Measurements from ENCODE around the gene ADGRV1. TPM values are rescaled to one million over a fixed set of nuclear protein-coding genes. Genes with fewer than 3 reads are reported as not detected.

The ADGRV1 gene
- total and polyA plus RNA-seq, 3 donors from 2014 or later, result 10.8 to 18.0 (median 12.6) TPM

DNA sequence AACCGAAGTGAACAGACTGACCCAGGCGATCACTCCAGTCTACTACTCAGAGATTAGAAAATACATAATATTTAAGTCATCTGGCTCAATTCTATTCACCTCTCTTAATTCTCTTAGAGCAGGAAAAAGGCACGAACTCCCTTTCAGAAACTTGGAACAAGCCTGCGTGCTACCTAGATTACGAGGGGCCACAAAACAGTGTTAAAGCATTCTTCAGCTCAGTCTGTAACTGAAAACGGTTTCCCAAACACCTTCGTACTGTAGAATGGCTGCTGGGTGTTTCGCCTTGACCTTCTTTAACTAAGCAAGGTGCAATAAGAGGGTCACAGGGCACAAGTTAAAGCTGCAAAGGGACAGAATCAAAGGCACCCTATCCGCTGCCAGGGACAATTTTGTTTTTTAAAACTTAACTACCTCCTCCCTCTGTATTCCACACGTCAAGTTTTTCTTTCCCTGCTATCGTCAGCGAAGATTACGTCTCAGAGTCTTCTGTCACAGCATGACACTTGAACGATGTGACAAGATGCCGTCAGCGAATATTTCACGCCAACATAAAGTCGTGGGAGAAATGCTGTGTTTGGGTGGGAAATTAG, 29.9 kb upstream of the ADGRV1 start:
- Histone ChIP-seq H3K27ac (peak overlapping the region; percentile 93 to 96), H3K4me3 (peak overlapping the region; percentile 87 to 91), H3K36me3 (ENCODE audit: low read depth, missing control alignments) (no peaks in the 10 kb centered on the region), H3K4me1 (peaks cover 17% of the 10 kb centered on the region), H3K27me3 (no peaks in the 10 kb centered on the region), H3K9me3 (no peaks in the 10 kb centered on the region)
- no peak for TF ChIP-seq POLR2A (IDR thresholded peaks at IDR 0.05)
- TF ChIP-seq, protein P1, sequence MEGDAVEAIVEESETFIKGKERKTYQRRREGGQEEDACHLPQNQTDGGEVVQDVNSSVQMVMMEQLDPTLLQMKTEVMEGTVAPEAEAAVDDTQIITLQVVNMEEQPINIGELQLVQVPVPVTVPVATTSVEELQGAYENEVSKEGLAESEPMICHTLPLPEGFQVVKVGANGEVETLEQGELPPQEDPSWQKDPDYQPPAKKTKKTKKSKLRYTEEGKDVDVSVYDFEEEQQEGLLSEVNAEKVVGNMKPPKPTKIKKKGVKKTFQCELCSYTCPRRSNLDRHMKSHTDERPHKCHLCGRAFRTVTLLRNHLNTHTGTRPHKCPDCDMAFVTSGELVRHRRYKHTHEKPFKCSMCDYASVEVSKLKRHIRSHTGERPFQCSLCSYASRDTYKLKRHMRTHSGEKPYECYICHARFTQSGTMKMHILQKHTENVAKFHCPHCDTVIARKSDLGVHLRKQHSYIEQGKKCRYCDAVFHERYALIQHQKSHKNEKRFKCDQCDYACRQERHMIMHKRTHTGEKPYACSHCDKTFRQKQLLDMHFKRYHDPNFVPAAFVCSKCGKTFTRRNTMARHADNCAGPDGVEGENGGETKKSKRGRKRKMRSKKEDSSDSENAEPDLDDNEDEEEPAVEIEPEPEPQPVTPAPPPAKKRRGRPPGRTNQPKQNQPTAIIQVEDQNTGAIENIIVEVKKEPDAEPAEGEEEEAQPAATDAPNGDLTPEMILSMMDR (IDR thresholded peaks at IDR 0.05), result no peak
- WGBS, 2 donors, result 1 to 2% methylated on average over 18 of the region's 18 CpGs
- no peak for DNase-seq
- intact Hi-C loops (cut with DNase I; ENCODE audit: low total_unique reads), result no loop called here

DNA sequence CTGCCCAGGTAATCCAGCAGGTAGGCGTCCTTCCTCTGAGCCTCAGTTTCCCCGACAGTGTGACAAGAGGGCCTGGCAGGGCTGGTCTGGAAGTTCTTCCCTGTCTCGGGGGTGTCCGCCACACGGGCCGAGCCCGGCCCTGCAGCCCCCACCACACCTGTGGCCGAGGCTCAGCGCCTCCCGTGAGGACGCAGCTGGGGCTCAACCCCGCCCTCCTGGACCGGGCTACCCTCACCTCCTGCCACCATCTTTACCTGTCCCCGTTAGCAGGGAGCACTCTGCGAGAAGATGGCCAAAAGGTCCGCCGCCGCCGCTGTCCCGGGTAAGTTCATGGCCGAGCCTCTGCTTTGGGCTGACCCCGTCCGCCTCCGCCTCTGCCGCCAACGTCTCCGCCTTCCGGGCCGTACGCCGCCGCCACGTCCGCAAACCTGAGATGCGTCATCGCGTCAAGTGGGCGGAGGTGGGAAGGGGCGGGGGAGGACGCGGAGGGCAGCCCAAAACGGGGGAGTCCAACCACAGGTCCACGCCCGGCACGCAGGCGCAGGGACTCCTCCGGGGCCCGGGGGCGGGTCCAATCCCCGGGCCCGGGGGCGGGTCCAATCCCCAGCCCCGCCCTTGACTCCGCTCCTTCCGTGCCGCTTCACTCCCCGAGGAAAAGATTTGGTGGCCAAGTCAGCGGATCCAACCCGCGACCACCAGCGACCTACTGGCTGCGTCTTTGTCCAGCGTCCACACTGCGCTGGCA, 29.2 kb upstream of the ADGRV1 start, which contains the start of gene LYSMD3:
Gene LYSMD3 (minus strand): TSS at position 391 of the 745 bp plus-strand sequence. CDS start 4,295 bp downstream, outside the sequence.
- no peaks in the 10 kb centered on the region for H3K27me3 ChIP-seq
- intact Hi-C loops (cut with DNase I; ENCODE audit: low total_unique reads), result no loop called here
- no peak for TF ChIP-seq POLR2A (IDR thresholded peaks at IDR 0.05)
- TF ChIP-seq, protein P1 (IDR thresholded peaks at IDR 0.05), result no peak
- peak within 1 kb of the TSS; percentile 87 to 91 for H3K4me3 ChIP-seq
- WGBS, 2 donors, result 0% methylated on average over 39 to 63 of the region's 64 CpGs
- peak within 1 kb of the TSS; percentile 93 to 96 for H3K27ac ChIP-seq
- no peaks in the 10 kb centered on the region for H3K9me3 ChIP-seq
- peak; percentile 98 for DNase-seq
- peaks cover 17% of the 10 kb centered on the region for H3K4me1 ChIP-seq
- no peaks in the 10 kb centered on the region for H3K36me3 ChIP-seq (ENCODE audit: low read depth, missing control alignments)

DNA sequence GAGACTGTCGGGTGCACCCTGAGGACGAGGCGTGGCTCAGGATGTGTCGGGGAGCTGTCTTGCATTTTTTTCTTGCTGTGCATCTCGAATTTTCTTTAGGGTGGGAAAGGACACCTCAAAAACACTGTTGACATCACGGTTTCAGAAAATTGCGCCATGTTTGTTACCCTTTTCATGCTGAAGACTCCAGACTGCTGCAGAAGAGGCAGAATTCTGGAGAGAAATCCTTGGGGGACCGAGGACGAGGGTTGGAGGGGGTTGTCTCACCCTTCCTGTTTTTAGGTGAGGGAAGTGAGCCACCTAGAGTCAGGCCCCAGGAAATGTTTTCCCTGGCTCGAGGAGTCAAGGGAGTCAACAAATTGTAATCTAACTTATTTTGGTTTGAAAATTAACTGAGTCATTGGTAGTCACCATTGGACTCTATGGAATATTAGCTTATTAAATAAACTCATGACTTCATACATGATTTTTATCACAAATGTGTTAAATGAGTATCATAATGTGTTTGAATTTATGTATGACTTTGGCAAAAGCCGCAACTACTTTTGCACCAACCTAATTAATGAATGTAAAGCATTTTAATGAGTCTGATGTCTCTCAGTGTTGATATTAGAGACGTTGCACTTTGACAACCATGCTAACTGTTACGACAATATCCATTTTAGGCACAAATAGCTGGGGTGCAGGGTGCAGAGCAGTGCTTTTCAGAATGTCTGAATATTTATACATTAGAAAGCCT, 28.5 kb upstream of the ADGRV1 start:
- TF ChIP-seq, protein P1 (IDR thresholded peaks at IDR 0.05), result peak; percentile 51 to 65 (median 59)
- TF ChIP-seq POLR2A (IDR thresholded peaks at IDR 0.05), result no peak
- no peaks in the 10 kb centered on the region for H3K9me3 ChIP-seq
- DNase-seq, result peak; percentile 74
- peak overlapping the region; percentile 87 to 91 for H3K4me3 ChIP-seq
- H3K27me3 ChIP-seq, result no peaks in the 10 kb centered on the region
- peak overlapping the region; percentile 93 to 96 for H3K27ac ChIP-seq
- no peaks in the 10 kb centered on the region for H3K36me3 ChIP-seq (ENCODE audit: low read depth, missing control alignments)
- H3K4me1 ChIP-seq, result peaks cover 17% of the 10 kb centered on the region
- intact Hi-C loops (cut with DNase I; ENCODE audit: low total_unique reads), result no loop called here
- WGBS, 2 donors, result 4% methylated on average over 13 of the region's 13 CpGs

DNA sequence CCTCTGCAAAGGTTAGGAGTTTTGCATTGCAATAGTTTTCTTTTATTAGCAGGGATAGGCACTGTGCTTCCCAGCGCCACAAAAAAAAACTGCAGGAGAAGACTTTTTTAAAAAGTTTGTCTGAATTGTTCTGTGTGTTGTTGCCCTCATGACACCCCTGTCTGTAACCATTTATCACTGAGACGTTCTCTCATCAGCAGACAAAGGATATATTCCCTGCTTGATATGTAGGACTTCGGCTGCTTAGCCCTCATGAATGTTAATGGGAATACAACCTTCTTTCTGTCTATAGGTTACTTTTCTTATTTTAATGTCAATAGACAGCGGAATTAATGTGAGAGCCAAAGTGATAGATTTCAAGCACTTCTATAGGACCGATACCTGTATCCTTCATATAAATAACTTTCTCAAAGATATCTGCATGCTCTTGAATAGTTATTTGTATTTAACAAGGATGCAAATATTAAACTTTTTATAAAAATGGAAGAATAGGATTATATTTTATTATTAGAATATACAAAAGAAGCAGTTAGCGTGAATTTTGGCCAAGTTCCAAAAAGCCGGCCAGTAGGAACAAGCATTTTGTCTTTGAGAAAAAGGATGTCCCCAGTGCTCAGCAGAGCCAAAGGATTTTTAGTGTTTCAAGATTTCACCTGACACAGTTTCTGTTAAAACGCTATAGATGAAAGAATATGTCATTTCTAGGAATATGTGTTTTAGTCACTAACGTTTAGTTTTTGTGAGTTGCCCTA, 27.7 kb upstream of the ADGRV1 start:
- Histone ChIP-seq H3K27ac (peak overlapping the region in 1 of 2 donors; percentile 93), H3K27me3 (no peaks in the 10 kb centered on the region), H3K4me1 (peaks cover 17% of the 10 kb centered on the region), H3K9me3 (no peaks in the 10 kb centered on the region), H3K4me3 (no peak overlapping the region), H3K36me3 (ENCODE audit: low read depth, missing control alignments) (no peaks in the 10 kb centered on the region)
- 26 to 33% methylated on average over 9 of the region's 9 CpGs for WGBS, 2 donors
- intact Hi-C loops (cut with DNase I; ENCODE audit: low total_unique reads), result no loop called here
- TF ChIP-seq, protein P1 (IDR thresholded peaks at IDR 0.05), result no peak
- TF ChIP-seq POLR2A (IDR thresholded peaks at IDR 0.05), result no peak
- peak; percentile 24 for DNase-seq
